GM19455 (cell line): ENCODE results near the gene NIPSNAP2.
"Not testable (repeated sequence)": the region's sequence is repeated elsewhere in the genome, so short reads cannot be mapped to it uniquely, and the experiment has no call there.

Experiments used
- ATAC-seq: cut with Tn5 transposase; IDR thresholded peaks from one replicate; pipeline ENCODE4 v1.9.1; 2021; ENCODE audit not compliant: unreplicated experiment

Gene NIPSNAP2

DNA sequence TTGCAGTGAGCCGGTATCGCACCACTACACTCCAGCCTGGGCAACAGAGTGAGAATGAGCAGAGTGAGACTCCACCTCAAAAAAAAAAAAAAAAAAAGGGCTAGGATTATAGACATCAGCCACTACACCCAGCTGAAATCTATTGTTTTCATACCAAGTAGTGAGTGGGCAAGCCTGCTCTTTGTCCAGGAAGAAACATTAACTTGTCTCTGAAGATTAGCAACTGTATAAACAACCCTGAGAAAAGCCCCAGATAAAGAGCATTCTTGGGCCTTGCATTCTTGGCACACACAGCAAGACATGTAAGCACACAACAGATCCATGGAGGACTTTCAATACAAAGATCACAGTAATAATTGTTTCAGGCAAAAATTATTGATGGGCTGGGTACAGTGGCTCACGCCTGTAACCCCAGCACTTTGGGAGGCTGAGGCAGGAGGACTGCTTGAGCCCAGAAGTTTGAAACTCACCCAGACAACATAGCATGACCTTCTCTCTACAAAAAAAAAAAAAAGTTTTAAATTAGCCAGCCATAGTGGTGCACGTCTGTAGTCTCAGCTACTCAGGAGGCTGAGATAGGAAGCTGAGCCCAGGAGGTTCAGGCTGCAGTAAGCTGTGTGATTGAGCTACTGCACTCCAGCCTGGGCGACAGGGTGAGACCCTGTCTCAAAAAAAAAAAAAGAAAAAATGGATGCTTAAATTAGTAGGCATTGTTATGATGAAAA is 82.5 kb downstream of the NIPSNAP2 start:
- no peak for ATAC-seq

DNA sequence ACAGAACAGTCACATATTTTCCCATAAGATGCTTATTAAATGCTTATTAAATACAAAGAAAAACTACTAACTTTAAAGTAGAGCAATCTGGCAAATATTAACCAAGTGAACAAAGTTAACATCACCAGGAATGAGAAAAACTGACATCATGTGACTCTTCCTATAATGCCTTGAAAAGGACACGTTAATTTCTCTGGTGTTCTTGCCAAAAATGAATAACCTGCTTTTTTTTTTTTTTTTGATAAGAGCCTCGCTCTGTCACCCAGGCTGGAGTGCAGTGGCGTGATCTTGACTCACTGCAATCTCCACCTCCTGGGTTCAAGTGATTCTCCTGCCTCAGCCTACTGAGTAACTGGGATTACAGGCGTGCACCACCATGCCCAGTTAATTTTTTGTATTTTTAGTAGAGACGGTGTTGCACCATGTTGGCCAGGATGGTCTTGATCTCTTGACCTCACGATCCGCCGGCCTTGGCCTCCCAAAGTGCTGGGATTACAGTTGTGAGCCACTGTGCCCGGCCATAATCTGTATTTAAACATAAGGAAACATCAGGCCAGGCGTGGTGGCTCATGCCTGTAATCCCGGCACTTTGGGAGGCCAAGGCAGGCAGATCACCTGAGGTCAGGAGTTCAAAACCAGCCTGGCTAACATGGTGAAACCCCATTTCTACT is 83.2 kb downstream of the NIPSNAP2 start:
- ATAC-seq, result not testable (repeated sequence)

DNA sequence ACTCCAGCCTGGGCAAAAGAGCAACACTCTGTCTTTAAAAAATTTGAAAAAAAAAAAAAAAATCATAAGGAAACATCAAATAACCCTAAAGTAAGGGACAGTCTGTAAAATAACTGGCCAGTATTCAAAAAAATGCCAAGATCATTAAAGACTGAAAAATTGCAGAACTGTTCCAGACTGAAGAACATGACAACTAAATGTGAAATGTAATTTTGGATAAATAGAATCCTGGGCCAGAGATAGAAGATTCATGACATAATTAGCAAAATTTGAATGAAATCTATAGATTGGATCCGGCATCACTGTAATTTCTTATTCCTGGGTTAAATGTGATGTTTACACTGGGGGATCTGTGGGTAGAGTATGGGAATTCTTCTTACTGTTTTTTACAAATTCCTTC is 83.9 kb downstream of the NIPSNAP2 start:
- no peak for ATAC-seq

DNA sequence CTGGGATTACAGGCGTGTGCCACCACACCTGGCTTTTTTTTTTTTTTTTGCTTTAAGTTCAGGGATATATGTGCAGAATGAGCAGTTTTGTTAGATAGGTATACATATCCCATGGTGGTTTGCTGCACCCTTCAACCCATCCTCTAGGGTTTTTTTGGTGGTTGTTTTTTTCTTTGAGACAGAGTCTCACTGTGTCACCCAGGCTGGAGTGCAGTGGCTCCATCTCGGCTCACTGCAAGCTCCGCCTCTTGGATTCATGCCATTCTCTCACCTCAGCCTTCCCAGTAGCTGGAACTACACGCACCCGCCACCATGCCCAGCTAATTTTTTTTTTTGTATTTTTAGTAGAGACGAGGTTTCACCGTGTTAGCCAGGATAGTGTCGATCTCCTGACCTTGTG is 84.4 kb downstream of the NIPSNAP2 start:
- ATAC-seq, result not testable (repeated sequence)
